Fibroblast of skin of abdomen (primary cell): ENCODE data around the gene NEK6. TPM values are rescaled to one million over a fixed set of nuclear protein-coding genes. Genes with fewer than 3 reads are reported as not detected.

ENCODE experiments used
- DNase-seq: peaks from one replicate; pipeline ENCODE4 v3.0.0-alpha.2; 2013
- polyA plus RNA-seq, 2 experiments: library from polyadenylated mRNA; unstranded; fragments of 120-200 nt; gene quantifications; one replicate each; pipeline ENCODE4 v1.2.1, GENCODE V29; 2013; ENCODE audit not compliant: insufficient read length in 2 of 2

NEK6 gene
- polyA plus RNA-seq (2013, experiment 1 of 2; ENCODE audit: insufficient read length) = 87.3 TPM
- polyA plus RNA-seq (2013, experiment 2 of 2; ENCODE audit: insufficient read length) = 86.7 TPM

- DNase-seq = peak; percentile 72
Observed at GRCh38 chr9:124257844-124258606, at the start of gene NEK6. NEK6 (plus strand) TSS chr9:124257949; CDS start chr9:124301965, 44,016 bp downstream.

- DNase-seq = no peak
Observed at GRCh38 chr9:124208571-124208970, 49.2 kb upstream of the NEK6 start.

- DNase-seq = no peak
Observed at GRCh38 chr9:124209279-124209678, 48.5 kb upstream of the NEK6 start.

- DNase-seq = no peak
Observed at GRCh38 chr9:124209774-124210173, 48.0 kb upstream of the NEK6 start.

- DNase-seq = peak; percentile 50
Observed at GRCh38 chr9:124210697-124211096, 47.1 kb upstream of the NEK6 start.

GRCh38 chr9:124212381-124213050 is 45.2 kb upstream of the NEK6 start:
- peak; percentile 64 for DNase-seq

GRCh38 chr9:124213396-124213795 is 44.4 kb upstream of the NEK6 start:
- no peak for DNase-seq

- DNase-seq = no peak
Observed at GRCh38 chr9:124214116-124214515, 43.6 kb upstream of the NEK6 start.

GRCh38 chr9:124214596-124215367 is 43.0 kb upstream of the NEK6 start:
- DNase-seq = no peak

GRCh38 chr9:124215368-124215910 is 42.3 kb upstream of the NEK6 start:
- no peak for DNase-seq

GRCh38 chr9:124215956-124216355 is 41.8 kb upstream of the NEK6 start:
- no peak for DNase-seq

- no peak for DNase-seq
Observed at GRCh38 chr9:124216474-124217176, 41.1 kb upstream of the NEK6 start.

- DNase-seq = no peak
Observed at GRCh38 chr9:124217836-124218437, 39.8 kb upstream of the NEK6 start.

GRCh38 chr9:124218438-124218982 is 39.2 kb upstream of the NEK6 start:
- DNase-seq = peak; percentile 30

GRCh38 chr9:124218987-124219461 is 38.7 kb upstream of the NEK6 start:
- DNase-seq = no peak

GRCh38 chr9:124220946-124221451 is 36.8 kb upstream of the NEK6 start:
- DNase-seq = peak; percentile 41

- no peak for DNase-seq
Observed at GRCh38 chr9:124221676-124222075, 36.1 kb upstream of the NEK6 start.

GRCh38 chr9:124222109-124222508 is 35.6 kb upstream of the NEK6 start:
- no peak for DNase-seq

GRCh38 chr9:124222918-124223720 is 34.6 kb upstream of the NEK6 start:
- DNase-seq = no peak

- DNase-seq = no peak
Observed at GRCh38 chr9:124225945-124226344, 31.8 kb upstream of the NEK6 start.
